NCI-H748 (cell line): Measurements from ENCODE around the gene SLC30A7.
A peak's percentile ranks its signal among the peaks of the same experiment; 100 is the strongest.
"Not testable (repeated sequence)": the region's sequence is repeated elsewhere in the genome, so short reads cannot be mapped to it uniquely, and the experiment has no call there.

ENCODE experiments used
- DNase-seq: peaks from one replicate; lab custom pipeline; 2025; ENCODE audit not compliant: unreplicated experiment; lab: John Stamatoyannopoulos, UW

The SLC30A7 gene

DNA sequence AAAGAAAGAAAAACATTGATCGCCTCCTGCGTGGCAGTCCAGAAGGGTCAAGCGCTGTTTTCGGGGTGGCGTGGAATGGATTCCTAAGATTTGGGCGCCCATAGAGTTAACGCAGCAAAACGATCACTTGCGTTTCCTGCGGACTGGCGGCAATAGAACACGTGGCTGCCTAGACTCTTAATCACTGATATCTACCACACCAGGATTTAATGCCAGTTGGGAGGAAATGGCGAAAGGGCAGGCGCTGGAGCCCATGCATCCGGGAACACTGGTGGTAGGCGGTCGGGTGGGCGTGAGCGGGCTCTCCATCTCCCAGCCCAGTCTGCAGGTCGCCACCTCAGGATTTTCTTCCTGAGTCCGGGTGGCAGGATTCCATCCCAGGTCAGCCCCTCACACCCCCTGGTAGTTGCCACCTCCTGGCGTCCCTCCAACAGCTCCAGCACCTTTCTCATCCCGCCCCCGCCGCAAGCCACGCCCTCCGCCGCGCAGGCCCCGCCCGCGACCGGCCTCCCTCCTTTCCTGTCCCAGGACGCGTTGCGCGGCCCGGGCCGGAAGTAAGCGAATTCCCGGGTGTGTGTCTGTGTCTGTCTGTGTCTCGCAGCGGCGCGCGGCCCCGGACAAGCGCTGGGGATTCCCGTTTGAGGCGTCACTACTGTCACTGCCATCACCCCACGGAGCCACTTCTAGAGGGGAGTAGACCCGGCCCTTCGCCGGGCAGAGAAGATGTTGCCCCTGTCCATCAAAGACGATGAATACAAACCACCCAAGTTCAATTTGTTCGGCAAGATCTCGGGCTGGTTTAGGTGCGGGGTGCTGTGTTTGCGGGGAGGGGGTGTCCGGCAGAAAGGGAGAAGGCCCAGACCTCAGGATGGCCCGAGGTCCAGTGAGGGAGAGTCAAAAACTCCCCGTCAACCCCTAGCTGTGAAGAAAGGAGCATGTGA lies at the start of gene SLC30A7:
Gene SLC30A7, plus strand, starts transcription at position 551 of the 941 bp plus-strand sequence. Its CDS starts 173 bp downstream, at position 724.
- peak; percentile 90 for DNase-seq

DNA sequence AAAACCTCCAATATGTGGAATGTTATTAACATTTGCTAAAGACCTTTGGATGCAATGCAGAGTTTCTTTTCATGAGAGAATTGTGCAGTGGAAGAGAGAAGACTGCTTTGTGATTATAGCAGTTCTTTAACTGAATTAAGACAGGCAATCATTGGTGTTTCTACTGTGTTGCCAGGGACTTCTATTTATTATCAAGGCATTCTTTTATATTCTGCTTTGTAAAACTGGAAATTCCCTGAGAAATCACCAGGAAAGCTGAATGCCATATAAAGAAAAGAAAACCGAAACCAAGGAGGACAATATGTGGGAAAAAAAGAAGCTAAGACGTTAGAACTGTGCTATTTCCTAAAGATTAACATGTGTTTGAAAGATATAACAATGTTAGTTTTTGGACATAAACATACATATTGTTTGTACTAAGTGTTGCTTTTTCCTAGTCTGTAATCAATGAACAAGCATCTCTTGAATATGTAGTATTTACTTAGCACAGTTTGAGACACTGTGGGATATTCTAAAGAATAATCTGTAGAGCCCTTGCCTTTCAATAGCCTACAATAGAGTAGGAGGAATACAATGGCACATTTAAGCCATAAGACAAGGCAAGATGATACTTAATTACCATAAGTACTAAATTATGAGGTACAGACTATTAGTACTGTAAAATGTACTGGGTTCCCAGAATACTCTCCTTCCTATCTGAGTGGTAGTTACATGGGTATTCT lies 48.4 kb upstream of the SLC30A7 start:
- peak; percentile 34 for DNase-seq

GRCh38 chr1:100851726-100852125 lies 44.2 kb upstream of the SLC30A7 start:
- no peak for DNase-seq

- DNase-seq, result no peak
These were observed 42.9 kb upstream of the SLC30A7 start for GRCh38 chr1:100852976-100853375.

DNA sequence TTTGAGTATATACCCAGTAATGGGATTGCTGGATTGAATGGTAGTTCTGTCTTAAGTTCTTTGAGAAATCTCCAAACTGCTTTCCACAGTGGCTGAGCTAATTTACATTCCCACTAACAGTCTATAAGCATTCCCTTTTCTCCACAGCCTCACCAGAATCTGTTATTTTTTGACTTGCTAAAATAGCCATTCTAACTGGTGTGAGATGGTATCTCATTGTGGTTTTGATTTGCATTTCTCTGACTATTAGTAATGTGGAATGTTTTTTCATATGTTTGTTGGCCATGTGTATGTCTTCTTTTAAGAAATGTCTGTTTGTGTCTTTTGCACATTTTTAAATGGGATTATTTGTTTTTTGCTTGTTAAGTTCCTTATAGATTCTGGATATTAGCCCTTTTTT lies 40.8 kb upstream of the SLC30A7 start:
- DNase-seq, result not testable (repeated sequence)

- peak; percentile 10 for DNase-seq
These were observed 35.4 kb upstream of the SLC30A7 start for GRCh38 chr1:100860397-100860991.

DNA sequence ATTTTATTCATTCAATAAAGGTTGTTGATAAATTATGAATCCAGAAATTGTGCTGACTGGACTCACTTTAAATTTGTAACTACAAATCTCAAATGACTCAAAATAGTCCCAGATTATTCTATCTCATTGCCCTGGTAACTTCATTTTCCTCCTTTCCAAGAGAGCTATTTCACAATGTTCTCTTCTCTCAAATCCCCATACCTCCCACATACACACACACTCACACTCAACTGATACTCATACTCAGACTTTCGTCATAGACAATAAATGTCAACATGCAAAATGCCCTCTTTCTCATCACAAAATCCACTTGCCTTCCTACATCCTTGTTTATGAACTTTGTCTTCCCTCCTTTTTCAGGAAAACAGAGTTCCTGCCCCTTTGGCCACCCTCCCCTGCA lies 34.5 kb upstream of the SLC30A7 start:
- DNase-seq, result no peak

DNA sequence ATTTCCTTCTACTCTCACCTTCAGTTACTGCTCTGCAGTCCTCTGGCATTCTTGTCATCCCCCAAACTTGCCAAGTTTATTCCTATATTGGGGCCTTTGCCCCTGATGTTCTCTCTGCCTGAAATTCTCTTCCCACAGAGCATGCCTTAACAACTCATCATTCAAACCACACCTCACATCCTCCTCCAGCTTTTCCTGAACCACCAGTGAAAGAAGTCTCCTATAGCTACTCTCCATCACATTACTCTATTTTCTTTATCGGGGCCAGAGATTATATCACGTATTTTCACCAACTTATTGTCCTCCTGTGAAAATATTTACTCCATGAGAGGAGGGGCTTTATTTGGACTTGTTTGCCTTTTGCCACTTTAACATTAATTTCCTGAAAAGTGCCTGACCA lies 33.3 kb upstream of the SLC30A7 start:
- no peak for DNase-seq

- peak; percentile 36 for DNase-seq
These were observed 29.6 kb upstream of the SLC30A7 start for GRCh38 chr1:100866041-100866900.

DNA sequence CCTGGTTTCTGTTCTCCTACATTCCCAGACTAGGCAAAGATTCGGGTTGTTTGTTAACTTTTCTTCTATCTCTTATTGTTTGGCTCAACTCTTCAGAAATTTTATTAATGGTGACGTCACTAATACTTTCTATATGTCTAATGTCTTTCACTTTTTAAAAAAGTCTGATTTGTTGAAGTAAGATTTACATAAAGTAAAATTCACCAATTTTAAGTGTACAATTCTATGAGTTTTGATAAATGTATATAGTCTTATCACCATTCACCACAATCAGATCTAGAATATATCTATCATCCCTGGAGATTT lies 29.0 kb upstream of the SLC30A7 start:
- DNase-seq, result no peak

DNA sequence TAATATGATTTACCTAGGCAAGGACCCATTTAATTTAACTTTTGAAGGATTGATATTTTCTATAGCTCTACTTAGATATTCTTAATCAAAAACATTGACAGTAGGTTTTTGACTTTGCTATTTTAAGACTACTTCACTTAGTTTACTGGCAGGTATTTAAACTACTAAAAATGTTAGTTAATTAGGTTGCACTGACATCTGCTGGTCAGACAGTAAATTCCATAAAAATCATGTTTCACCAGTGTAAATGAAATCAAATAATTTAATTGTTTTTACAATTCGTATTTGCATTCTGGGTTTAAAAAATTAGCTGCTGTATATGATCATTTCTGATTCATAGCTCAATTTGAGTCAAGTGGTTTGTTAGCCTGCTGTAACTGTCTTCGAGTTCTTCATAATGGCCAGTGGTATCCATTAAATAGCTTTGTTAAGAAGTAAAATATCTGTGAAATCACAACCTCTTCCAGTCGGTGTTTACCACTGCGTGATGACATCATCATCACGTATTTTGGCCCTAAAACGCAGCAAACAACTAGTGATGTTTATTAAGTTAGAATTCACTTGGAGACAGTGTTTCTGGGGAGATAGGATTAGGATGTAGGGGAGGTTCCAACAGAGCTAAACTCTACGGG lies 27.4 kb upstream of the SLC30A7 start:
- DNase-seq, result peak; percentile 34

DNA sequence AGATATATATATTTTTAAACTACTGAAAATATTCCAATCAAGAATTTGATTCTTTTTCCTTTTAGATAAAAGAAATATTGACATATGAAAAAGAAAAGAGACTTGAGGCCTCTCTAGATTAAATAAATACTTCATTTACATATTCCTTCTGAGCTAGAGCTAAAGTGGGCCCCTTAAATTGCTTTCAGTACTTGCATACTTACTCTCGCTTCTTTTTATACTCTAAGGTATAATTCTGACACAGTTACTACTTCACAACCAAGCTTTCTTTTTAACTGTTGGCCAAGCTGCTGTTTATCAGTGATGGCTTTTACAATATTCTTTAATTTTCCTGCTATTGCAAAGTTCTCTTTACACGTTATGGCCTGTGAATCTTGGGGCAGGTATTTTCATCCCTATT lies 25.9 kb upstream of the SLC30A7 start:
- no peak for DNase-seq

DNA sequence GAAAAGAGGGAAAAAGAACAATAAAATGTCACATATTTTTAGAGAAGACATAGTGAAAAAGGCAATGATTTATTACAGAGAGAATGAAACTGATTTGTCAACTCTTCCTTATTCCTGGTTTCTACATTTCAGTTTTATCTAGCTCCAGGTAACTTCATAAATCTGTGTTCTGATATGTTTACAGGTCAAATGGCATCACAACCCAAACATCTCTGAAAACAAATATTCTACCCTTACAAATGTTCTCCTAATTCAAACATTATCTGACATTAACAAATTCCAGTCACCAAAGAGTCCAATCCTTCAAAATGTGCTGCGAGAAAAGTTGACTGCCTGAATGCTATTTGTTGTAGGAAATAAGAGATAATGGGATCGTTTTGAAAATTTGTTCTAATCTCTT lies 21.5 kb upstream of the SLC30A7 start:
- no peak for DNase-seq

GRCh38 chr1:100875228-100875627 lies 20.7 kb upstream of the SLC30A7 start:
- peak; percentile 96 for DNase-seq

GRCh38 chr1:100876291-100876690 lies 19.6 kb upstream of the SLC30A7 start:
- no peak for DNase-seq

GRCh38 chr1:100879422-100879821 lies 16.5 kb upstream of the SLC30A7 start:
- no peak for DNase-seq

DNA sequence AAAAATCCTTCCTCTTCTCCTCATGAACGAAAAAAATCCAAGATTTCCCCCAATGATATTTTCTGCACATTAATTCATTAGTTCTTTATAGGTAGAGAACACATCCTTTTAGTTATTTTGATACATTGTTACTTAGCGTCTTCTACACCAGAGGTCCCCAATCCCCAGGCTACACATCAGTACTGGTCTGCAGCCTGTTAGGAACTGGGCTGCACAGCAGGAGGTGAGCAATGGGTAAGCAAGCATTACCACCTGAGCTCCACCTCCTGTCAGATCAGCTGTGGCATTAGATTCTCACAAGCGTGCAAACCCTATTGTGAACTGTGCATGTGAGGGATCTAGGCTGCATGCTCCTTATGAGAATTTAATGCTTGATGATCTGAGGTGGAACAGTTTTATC lies 14.2 kb upstream of the SLC30A7 start:
- no peak for DNase-seq

- DNase-seq, result no peak
These were observed 13.2 kb upstream of the SLC30A7 start for GRCh38 chr1:100882698-100883097.

- DNase-seq, result no peak
These were observed 11.9 kb upstream of the SLC30A7 start for GRCh38 chr1:100883963-100884362.

DNA sequence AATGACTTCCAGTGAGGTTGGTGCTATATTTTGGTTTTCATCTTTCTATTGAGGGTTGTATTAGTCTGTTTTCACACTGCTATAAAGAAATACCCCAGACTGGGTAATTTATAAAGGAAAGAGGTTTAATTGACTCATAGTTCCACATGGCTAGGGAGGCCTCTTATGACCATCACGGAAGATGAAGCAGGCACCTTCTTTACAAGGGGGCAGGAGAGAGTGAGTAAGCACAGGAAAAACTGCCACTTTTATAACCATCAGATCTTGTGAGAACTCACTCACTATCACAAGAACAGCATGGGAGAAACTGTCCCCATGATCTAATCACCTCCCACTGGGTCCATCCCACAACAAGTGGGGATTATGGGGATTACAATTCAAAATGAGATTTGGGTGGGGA lies 6.9 kb upstream of the SLC30A7 start:
- DNase-seq, result not testable (repeated sequence)
